ENCODE data around the gene ST6GALNAC3. TPM values are rescaled to one million over a fixed set of nuclear protein-coding genes. Genes with fewer than 3 reads are reported as not detected.
"Not testable (repeated sequence)": the region's sequence is repeated elsewhere in the genome, so short reads cannot be mapped to it uniquely, and the experiment has no call there.

Gene ST6GALNAC3
- 4.6 and 11.4 TPM in 2 replicates for total RNA-seq (2014; rRNA removed; shearing (Covaris generic))

GRCh38 chr1:76074321-76075187 is at the start of gene ST6GALNAC3:
Gene ST6GALNAC3 (plus strand): TSS chr1:76074746.
- peak; percentile 30 for DNase-seq (ENCODE audit: low spot score)

GRCh38 chr1:76027341-76027740 is 47.2 kb upstream of the ST6GALNAC3 start:
- no peak for DNase-seq (ENCODE audit: low spot score)

GRCh38 chr1:76029331-76029730 is 45.2 kb upstream of the ST6GALNAC3 start:
- DNase-seq (ENCODE audit: low spot score), result no peak

GRCh38 chr1:76031496-76031895 is 43.0 kb upstream of the ST6GALNAC3 start:
- DNase-seq (ENCODE audit: low spot score), result no peak

- DNase-seq (ENCODE audit: low spot score), result no peak
These were observed 40.6 kb upstream of the ST6GALNAC3 start for GRCh38 chr1:76033800-76034475.

- DNase-seq (ENCODE audit: low spot score), result no peak
These were observed 39.5 kb upstream of the ST6GALNAC3 start for GRCh38 chr1:76035053-76035452.

- no peak for DNase-seq (ENCODE audit: low spot score)
These were observed 37.2 kb upstream of the ST6GALNAC3 start for GRCh38 chr1:76037324-76037723.

- DNase-seq (ENCODE audit: low spot score), result no peak
These were observed 36.1 kb upstream of the ST6GALNAC3 start for GRCh38 chr1:76038287-76039004.

- no peak for DNase-seq (ENCODE audit: low spot score)
These were observed 28.4 kb upstream of the ST6GALNAC3 start for GRCh38 chr1:76046149-76046548.

- DNase-seq (ENCODE audit: low spot score), result no peak
These were observed 26.3 kb upstream of the ST6GALNAC3 start for GRCh38 chr1:76048219-76048618.

- DNase-seq (ENCODE audit: low spot score), result no peak
These were observed 25.6 kb upstream of the ST6GALNAC3 start for GRCh38 chr1:76048926-76049325.

GRCh38 chr1:76049498-76049897 is 25.0 kb upstream of the ST6GALNAC3 start:
- DNase-seq (ENCODE audit: low spot score), result no peak

- not testable (repeated sequence) for DNase-seq (ENCODE audit: low spot score)
These were observed 24.5 kb upstream of the ST6GALNAC3 start for GRCh38 chr1:76050073-76050472.

GRCh38 chr1:76053021-76053420 is 21.5 kb upstream of the ST6GALNAC3 start:
- no peak for DNase-seq (ENCODE audit: low spot score)

GRCh38 chr1:76054359-76054758 is 20.2 kb upstream of the ST6GALNAC3 start:
- no peak for DNase-seq (ENCODE audit: low spot score)

- DNase-seq (ENCODE audit: low spot score), result no peak
These were observed 18.6 kb upstream of the ST6GALNAC3 start for GRCh38 chr1:76055987-76056386.

- no peak for DNase-seq (ENCODE audit: low spot score)
These were observed 15.1 kb upstream of the ST6GALNAC3 start for GRCh38 chr1:76059451-76059850.

GRCh38 chr1:76065270-76065669 is 9.3 kb upstream of the ST6GALNAC3 start:
- no peak for DNase-seq (ENCODE audit: low spot score)

GRCh38 chr1:76066394-76066793 is 8.2 kb upstream of the ST6GALNAC3 start:
- DNase-seq (ENCODE audit: low spot score), result no peak

GRCh38 chr1:76068542-76068941 is 6.0 kb upstream of the ST6GALNAC3 start:
- no peak for DNase-seq (ENCODE audit: low spot score)

- DNase-seq (ENCODE audit: low spot score), result no peak
These were observed 5.5 kb upstream of the ST6GALNAC3 start for GRCh38 chr1:76068953-76069561.

GRCh38 chr1:76070538-76070937 is 4.0 kb upstream of the ST6GALNAC3 start:
- DNase-seq (ENCODE audit: low spot score), result no peak
